ENCODE data around the gene XRCC3. TPM values are rescaled to one million over a fixed set of nuclear protein-coding genes. Genes with fewer than 3 reads are reported as not detected.
A peak's percentile ranks its signal among the peaks of the same experiment; 100 is the strongest.

XRCC3 gene
- total RNA-seq, 1 donor from 2014 or later, result 5.2 TPM

GRCh38 chr14:103663506-103663905 is 51.7 kb downstream of the XRCC3 start:
- Mint-ChIP-seq H3K27ac (ENCODE audit: unreplicated experiment) (peak overlapping the region; percentile 89), H3K27me3 (ENCODE audit: low read depth, unreplicated experiment) (no peaks in the 10 kb centered on the region), H3K9me3 (ENCODE audit: unreplicated experiment) (no peaks in the 10 kb centered on the region), H3K36me3 (ENCODE audit: low read depth, unreplicated experiment) (peaks cover 22% of the 10 kb centered on the region), H3K4me3 (ENCODE audit: unreplicated experiment) (no peak overlapping the region), H3K4me1 (ENCODE audit: low read depth, unreplicated experiment) (peaks cover 16% of the 10 kb centered on the region)
- peak overlapping the region; percentile 93 for H3K27ac ChIP-seq (ENCODE audit: low read depth, low read length)
- no peak overlapping the region for H3K4me3 ChIP-seq (ENCODE audit: insufficient read depth, low read depth, low read length)
- H3K4me2 ChIP-seq (ENCODE audit: low read length), result peak overlapping the region; percentile 69
- H3K9me3 ChIP-seq (ENCODE audit: insufficient read depth, low read depth, low read length), result no peaks in the 10 kb centered on the region
- peaks cover 67% of the 10 kb centered on the region for H4K20me1 ChIP-seq (ENCODE audit: insufficient read depth, low read length)
- TF ChIP-seq EZH2 (IDR thresholded peaks at IDR 0.05; ENCODE audit: insufficient read depth, low read length), result no peak
- no peak overlapping the region for H2AFZ ChIP-seq (ENCODE audit: low read depth, low read length)
- peaks cover 41% of the 10 kb centered on the region for H3K36me3 ChIP-seq (ENCODE audit: insufficient read depth, low read length)
- no peaks in the 10 kb centered on the region for H3K27me3 ChIP-seq (ENCODE audit: insufficient read depth, low read length)
- peaks cover 82% of the 10 kb centered on the region for H3K79me2 ChIP-seq (ENCODE audit: insufficient read depth, low read length)
- H3K9ac ChIP-seq (ENCODE audit: low read length), result peak overlapping the region; percentile 72
- H3K4me1 ChIP-seq (ENCODE audit: insufficient read depth, low read length), result peaks cover 13% of the 10 kb centered on the region
- DNase-seq (ENCODE audit: low read depth), result no peak
- FAIRE-seq, result no peak

DNA sequence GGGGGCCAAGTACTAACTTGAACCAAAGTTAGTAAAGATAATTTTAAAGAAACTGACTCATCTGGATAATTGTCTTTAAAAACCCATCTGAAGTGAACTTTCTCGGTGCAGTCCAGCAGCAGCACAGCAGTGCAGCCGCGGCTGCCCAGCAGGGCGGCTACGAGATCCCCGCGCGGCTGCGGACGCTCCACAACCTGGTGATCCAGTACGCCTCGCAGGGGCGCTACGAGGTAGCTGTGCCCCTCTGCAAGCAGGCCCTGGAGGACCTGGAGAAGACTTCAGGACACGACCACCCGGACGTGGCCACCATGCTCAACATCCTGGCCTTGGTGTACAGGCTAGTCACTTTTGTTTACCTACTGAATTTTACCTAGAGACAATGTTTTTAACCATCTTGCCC is 52.7 kb downstream of the XRCC3 start:
- H3K9me3 Mint-ChIP-seq (ENCODE audit: unreplicated experiment), result no peaks in the 10 kb centered on the region
- H3K36me3 Mint-ChIP-seq (ENCODE audit: low read depth, unreplicated experiment), result peaks cover 25% of the 10 kb centered on the region
- Histone ChIP-seq H3K36me3 (ENCODE audit: insufficient read depth, low read length) (peaks cover 37% of the 10 kb centered on the region), H2AFZ (ENCODE audit: low read depth, low read length) (no peak overlapping the region), H4K20me1 (ENCODE audit: insufficient read depth, low read length) (peaks cover 58% of the 10 kb centered on the region), H3K79me2 (ENCODE audit: insufficient read depth, low read length) (peaks cover 81% of the 10 kb centered on the region), H3K4me2 (ENCODE audit: low read length) (no peak overlapping the region), H3K4me1 (ENCODE audit: insufficient read depth, low read length) (peaks cover 16% of the 10 kb centered on the region), H3K4me3 (ENCODE audit: insufficient read depth, low read depth, low read length) (no peak overlapping the region), H3K27me3 (ENCODE audit: insufficient read depth, low read length) (no peaks in the 10 kb centered on the region), H3K27ac (ENCODE audit: low read depth, low read length) (no peak overlapping the region), H3K9me3 (ENCODE audit: insufficient read depth, low read depth, low read length) (no peaks in the 10 kb centered on the region), H3K9ac (ENCODE audit: low read length) (no peak overlapping the region)
- H3K27ac Mint-ChIP-seq (ENCODE audit: unreplicated experiment), result peak overlapping the region; percentile 69
- H3K4me1 Mint-ChIP-seq (ENCODE audit: low read depth, unreplicated experiment), result peaks cover 19% of the 10 kb centered on the region
- TF ChIP-seq CTCF (IDR thresholded peaks at IDR 0.05; ENCODE audit: insufficient read depth, low read depth, low read length), result no peak
- TF ChIP-seq EZH2 (IDR thresholded peaks at IDR 0.05; ENCODE audit: insufficient read depth, low read length), result no peak
- no peaks in the 10 kb centered on the region for H3K27me3 Mint-ChIP-seq (ENCODE audit: low read depth, unreplicated experiment)
- FAIRE-seq, result no peak
- DNase-seq (ENCODE audit: low read depth), result no peak
- no peak overlapping the region for H3K4me3 Mint-ChIP-seq (ENCODE audit: unreplicated experiment)

DNA sequence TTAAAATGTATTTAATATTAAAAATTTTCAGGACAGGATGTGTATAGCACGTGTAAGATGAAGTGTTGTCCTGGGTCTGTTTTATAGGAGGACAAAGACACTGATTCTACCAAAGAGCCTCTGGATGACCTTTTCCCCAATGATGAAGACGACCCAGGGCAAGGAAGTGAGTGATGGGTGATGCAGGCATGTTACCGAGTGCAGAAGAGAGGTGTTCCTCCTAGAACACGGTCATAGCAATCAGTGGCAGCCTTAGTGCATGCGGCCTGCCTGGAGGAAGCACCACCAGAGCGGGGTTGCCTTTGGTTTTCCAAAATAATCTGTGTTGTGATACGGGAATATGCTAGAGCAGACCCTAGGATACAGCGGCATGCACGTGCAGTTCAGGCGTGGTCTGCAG is 53.2 kb downstream of the XRCC3 start:
- no peak overlapping the region for H2AFZ ChIP-seq (ENCODE audit: low read depth, low read length)
- H3K27me3 Mint-ChIP-seq (ENCODE audit: low read depth, unreplicated experiment), result no peaks in the 10 kb centered on the region
- peak overlapping the region; percentile 2 for H3K27ac Mint-ChIP-seq (ENCODE audit: unreplicated experiment)
- H3K4me3 ChIP-seq (ENCODE audit: insufficient read depth, low read depth, low read length), result no peak overlapping the region
- no peaks in the 10 kb centered on the region for H3K9me3 ChIP-seq (ENCODE audit: insufficient read depth, low read depth, low read length)
- no peak overlapping the region for H3K27ac ChIP-seq (ENCODE audit: low read depth, low read length)
- H3K4me3 Mint-ChIP-seq (ENCODE audit: unreplicated experiment), result no peak overlapping the region
- H3K9ac ChIP-seq (ENCODE audit: low read length), result no peak overlapping the region
- H3K27me3 ChIP-seq (ENCODE audit: insufficient read depth, low read length), result no peaks in the 10 kb centered on the region
- peaks cover 38% of the 10 kb centered on the region for H3K36me3 ChIP-seq (ENCODE audit: insufficient read depth, low read length)
- TF ChIP-seq EZH2 (IDR thresholded peaks at IDR 0.05; ENCODE audit: insufficient read depth, low read length), result no peak
- no peak for TF ChIP-seq CTCF (IDR thresholded peaks at IDR 0.05; ENCODE audit: insufficient read depth, low read depth, low read length)
- FAIRE-seq (no peak), DNase-seq (ENCODE audit: low read depth) (no peak)
- peaks cover 23% of the 10 kb centered on the region for H3K4me1 Mint-ChIP-seq (ENCODE audit: low read depth, unreplicated experiment)
- H3K9me3 Mint-ChIP-seq (ENCODE audit: unreplicated experiment), result no peaks in the 10 kb centered on the region
- H3K4me1 ChIP-seq (ENCODE audit: insufficient read depth, low read length), result peaks cover 22% of the 10 kb centered on the region
- peaks cover 58% of the 10 kb centered on the region for H4K20me1 ChIP-seq (ENCODE audit: insufficient read depth, low read length)
- peaks cover 81% of the 10 kb centered on the region for H3K79me2 ChIP-seq (ENCODE audit: insufficient read depth, low read length)
- peaks cover 25% of the 10 kb centered on the region for H3K36me3 Mint-ChIP-seq (ENCODE audit: low read depth, unreplicated experiment)
- H3K4me2 ChIP-seq (ENCODE audit: low read length), result no peak overlapping the region
